NCI-H345 treated with DMSO at 0.1 percent for 48 hours (cell line): Measurements from ENCODE around the gene MAN1B1.

Experiments
- DNase-seq: peaks from one replicate; lab custom pipeline; 2025; ENCODE audit not compliant: unreplicated experiment; lab: John Stamatoyannopoulos, UW

Gene MAN1B1

GRCh38 chr9:137084526-137084925 lies 2.3 kb upstream of the MAN1B1 start:
- DNase-seq, result no peak

GRCh38 chr9:137085920-137086530 lies 760 bp upstream of the MAN1B1 start:
- no peak for DNase-seq

GRCh38 chr9:137087409-137087925 lies 682 bp downstream of the MAN1B1 start:
- no peak for DNase-seq

GRCh38 chr9:137088121-137088520 lies 1.3 kb downstream of the MAN1B1 start:
- no peak for DNase-seq

DNA sequence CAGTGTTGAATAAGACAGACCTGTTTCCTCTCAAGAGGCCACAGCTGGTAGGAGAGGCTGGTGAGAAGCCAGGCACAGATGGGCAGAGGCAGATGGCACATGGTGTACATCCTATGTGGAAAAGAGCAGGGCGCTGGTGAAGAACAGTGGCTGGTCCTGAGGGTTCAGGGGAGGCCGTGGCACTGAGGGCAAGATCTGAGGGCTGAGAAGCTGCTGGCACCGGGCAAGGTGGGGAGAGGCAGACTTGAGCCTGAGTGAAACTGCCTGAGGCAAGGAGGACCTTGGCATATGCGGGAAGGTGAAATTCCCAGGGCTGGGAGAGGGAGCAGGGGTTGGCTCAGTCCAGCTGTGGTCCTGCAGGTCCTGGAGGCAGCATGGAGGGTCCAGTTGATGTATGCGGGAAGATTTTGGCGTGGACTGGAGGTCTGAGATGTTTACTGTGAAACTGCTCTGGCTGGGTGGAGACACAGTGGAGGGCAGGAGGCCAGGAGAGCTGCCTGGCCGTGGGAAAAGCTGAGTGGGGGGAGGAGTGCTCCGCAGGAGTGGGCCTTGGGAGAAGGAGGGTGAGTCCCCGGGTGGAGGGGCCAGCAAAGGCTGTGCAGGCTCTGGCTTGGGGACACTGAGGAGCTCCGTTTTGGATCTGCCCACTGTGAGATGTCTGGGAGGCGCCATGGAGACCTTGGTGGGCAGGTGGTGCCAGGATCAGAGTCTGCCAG lies 2.6 kb downstream of the MAN1B1 start:
- DNase-seq, result no peak

- DNase-seq, result no peak
These were observed 9.1 kb downstream of the MAN1B1 start for GRCh38 chr9:137095664-137096517.

DNA sequence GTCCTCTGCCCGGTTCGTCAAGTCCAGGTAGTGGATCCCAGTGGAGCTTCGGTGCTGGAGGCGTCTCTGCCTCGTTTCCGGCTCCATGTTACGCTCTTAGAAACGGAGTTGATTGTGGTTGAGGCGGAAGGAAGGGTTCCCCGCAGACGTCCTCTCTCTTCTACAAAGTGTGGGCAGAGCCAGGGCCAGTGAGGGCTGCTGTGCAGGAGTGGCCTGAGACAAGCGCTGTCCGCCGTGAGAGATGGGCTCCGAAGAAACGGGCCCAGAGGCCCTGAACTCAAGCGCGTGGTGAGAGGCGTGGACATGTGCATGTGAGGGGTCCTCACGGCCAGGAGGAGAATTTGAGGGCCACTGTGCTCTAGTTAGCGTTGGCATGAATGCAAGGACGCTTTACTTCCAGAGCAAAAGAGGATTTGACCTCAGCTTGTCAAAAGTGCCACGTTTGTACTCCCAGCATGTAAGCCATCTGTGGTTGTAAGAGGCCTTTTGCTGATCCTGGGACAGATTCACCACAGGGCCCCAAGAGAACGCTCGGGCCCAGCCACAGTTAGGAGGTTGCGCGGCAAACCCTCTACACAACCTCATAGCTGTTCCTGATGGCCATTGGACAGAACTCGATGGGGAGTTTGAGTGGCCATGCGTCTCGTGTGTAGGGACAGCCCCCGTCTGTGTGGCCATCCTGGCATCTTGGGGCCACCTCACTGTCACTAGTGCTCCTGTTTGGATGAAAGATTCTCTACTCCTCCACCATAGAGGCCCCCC lies 10.2 kb downstream of the MAN1B1 start:
- DNase-seq, result no peak

GRCh38 chr9:137097761-137098462 lies 11.1 kb downstream of the MAN1B1 start:
- DNase-seq, result no peak

DNA sequence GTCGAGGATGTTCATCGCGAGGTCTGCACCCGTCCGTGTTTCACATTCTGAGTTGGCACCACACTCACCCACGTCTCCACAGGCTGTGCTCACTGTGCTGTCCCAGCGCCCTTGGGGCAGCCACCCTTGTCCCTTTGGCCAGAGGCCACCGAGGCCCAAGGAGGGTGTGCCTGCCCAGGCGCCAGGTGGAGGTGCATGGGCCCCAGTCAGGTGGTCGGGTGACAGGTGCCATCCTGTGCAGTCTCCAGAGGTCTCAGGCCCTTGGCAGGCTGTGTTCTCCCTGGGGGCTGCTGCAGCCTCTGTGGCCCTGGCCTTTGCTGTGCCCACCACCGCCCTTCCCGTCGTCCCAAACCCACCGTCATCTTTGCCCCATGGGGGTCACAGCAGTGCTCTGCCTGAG lies 12.4 kb downstream of the MAN1B1 start:
- DNase-seq, result no peak

DNA sequence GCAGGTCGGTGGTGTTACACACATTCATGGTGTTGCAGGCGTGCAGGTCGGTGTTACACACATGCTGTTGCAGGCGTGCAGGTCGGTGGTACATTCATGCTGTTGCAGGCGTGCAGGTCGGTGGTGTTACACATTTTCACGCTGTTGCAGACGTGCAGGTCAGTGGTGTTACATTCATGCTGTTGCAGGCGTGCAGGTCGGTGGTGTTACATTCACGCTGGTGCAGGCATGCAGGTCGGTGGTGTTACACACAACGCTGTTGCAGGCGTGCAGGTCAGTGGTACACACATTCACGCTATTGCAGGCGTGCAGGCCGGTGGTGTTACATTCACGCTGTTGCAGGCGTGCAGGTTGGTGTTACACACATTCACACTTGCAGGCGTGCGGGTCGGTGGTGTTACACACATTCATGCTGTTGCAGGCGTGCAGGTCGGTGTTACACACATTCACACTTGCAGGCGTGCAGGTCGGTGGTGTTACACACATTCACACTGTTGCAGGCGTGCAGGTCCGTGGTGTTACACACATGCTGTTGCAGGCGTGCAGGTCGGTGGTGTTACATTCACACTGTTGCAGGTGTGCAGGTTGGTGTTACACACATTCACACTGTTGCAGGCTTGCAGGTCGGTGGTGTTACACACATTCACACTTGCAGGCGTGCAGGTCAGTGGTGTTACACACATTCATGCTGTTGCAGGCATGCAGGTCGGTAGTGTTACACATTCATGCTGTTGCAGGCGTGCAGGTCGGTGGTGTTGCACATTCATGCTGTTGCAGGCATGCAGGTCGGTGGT lies 16.6 kb downstream of the MAN1B1 start:
- DNase-seq, result no peak

- DNase-seq, result no peak
These were observed 19.3 kb downstream of the MAN1B1 start for GRCh38 chr9:137105814-137106661.

DNA sequence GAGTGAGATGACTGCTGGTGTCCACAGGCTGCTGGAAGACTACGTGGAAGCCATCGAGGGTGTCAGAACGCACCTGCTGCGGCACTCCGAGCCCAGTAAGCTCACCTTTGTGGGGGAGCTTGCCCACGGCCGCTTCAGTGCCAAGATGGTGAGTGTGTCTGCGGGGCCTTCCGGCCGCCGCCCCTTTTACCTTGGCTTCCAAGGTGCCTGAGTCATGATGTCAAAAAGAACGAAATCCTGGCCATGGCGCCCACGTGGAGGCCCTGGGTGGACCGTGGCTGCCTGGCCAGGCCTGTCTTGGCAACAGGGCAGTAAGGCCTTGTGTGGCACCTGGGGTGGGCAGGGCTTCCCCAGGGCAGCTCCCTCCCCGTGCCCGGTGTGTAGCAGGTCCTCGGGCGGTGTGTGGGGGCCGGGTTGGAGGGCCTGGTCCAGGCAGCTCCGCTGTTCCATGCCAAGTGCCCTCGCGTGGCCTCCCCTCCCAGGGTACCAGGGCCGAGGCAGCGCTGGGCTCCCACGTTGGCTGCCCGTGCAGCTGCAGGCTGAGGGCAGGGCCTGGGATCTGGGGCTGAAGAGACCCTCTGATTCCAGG lies 20.0 kb downstream of the MAN1B1 start:
- no peak for DNase-seq

DNA sequence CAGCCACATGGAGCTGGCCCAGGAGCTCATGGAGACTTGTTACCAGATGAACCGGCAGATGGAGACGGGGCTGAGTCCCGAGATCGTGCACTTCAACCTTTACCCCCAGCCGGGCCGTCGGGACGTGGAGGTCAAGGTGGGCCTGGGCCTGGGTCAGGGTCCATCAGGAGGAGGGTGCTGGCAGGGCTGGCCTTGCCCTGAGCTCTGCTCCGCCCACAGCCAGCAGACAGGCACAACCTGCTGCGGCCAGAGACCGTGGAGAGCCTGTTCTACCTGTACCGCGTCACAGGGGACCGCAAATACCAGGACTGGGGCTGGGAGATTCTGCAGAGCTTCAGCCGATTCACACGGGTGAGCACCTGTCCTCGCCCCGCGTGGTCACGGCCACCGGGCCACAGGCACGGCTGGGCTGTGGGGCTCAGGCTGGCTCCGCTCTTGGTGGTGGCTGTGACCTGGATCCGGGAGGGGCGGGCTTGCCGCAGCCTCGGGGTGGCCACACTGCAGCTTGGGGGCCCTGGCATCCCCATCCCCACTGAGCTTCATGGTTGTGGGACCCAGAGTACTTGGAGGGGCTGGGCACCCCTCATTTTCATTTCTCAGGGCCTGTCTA lies 20.6 kb downstream of the MAN1B1 start:
- DNase-seq, result no peak

GRCh38 chr9:137107982-137108381 lies 21.2 kb downstream of the MAN1B1 start:
- no peak for DNase-seq

DNA sequence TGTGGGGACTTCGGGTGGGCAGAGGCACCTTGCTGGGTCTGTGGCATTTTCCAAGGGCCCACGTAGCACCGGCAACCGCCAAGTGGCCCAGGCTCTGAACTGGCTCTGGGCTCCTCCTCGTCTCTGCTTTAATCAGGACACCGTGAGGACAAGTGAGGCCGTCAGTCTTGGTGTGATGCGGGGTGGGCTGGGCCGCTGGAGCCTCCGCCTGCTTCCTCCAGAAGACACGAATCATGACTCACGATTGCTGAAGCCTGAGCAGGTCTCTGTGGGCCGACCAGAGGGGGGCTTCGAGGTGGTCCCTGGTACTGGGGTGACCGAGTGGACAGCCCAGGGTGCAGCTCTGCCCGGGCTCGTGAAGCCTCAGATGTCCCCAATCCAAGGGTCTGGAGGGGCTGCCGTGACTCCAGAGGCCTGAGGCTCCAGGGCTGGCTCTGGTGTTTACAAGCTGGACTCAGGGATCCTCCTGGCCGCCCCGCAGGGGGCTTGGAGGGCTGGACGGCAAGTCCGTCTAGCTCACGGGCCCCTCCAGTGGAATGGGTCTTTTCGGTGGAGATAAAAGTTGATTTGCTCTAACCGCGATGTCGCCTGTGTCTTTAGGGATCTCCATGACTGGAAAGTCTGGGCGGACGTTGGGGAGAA lies 21.9 kb downstream of the MAN1B1 start:
- no peak for DNase-seq

DNA sequence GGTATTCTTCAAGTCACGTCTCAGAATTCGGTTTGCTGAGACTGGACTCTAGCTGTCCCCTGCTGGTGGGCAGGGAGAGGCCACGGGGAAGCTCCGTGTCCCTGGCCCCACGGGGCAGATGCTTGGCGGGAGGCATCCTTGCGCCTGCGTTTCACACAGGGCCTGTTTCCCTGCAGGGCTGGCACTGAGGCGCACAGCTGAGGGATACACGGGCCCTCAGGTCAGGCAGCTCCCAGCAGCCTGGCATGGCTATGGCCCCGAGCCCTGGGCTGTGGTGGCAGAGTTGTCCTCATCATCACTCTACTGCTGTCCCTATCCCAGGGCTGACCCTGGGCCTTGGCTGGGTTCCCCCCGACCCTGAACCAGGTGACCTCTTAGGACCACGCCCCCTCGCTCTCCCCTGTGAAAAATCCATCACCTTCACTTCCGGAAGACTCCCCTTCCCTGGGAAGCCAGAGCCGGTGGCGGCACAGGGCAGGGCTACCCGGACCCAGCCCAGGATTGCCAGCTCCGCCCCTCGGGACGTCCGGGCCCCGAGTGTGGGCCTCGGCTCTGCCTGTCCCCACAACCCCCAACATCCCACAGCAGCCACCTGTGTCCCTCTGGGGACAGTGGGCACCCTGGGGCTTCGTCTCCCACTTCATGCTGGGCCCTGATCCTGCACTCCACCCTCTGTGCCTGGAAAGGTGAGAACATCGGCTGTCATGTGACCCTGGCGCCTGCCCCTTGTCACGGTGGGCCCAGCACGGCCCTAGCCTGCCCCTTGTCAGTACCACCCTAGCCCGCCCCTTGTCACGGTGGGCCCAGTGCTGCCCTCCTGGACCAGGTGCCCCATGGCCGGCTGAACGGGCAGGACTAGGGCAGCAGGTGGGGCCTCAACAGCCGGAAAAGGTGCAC lies 22.7 kb downstream of the MAN1B1 start:
- no peak for DNase-seq
